Measurements from ENCODE around the gene RPL39. TPM values are rescaled to one million over a fixed set of nuclear protein-coding genes. Genes with fewer than 3 reads are reported as not detected.

The RPL39 gene
- polyA plus RNA-seq, 3 donors, result 1,908 to 2,198 (median 1,931) TPM

GRCh38 chrX:119802546-119802945, 11.1 kb upstream of the RPL39 start:
- peaks cover 0 to 18% (median 7%) of the 10 kb centered on the region in 7 donors for H3K9me3 Mint-ChIP-seq
- H3K4me3 Mint-ChIP-seq, result no peak overlapping the region
- H3K27me3 ChIP-seq (ENCODE audit: control insufficient read depth in 2 of 2, insufficient read depth in 2 of 2, low read length in 2 of 2), result no peaks in the 10 kb centered on the region
- H3K4me1 Mint-ChIP-seq, result no peaks in the 10 kb centered on the region
- no peak overlapping the region for H3K4me3 ChIP-seq (replicated peaks in 1 of 3; ENCODE audit: low read depth in 2 of 3, low read length in 3 of 3)
- H3K27ac ChIP-seq (ENCODE audit: low read depth in 1 of 2, low read length in 2 of 2), result no peak overlapping the region
- WGBS (ENCODE audit: insufficient coverage), result no CpG with 5 or more reads among the region's 8 CpGs
- no peaks in the 10 kb centered on the region for H3K79me2 ChIP-seq (ENCODE audit: insufficient read depth, low read length)
- H3K36me3 Mint-ChIP-seq, result no peaks in the 10 kb centered on the region
- no peak for DNase-seq
- intact Hi-C loops (cut with micrococcal nuclease), result no loop called here
- H3K27ac Mint-ChIP-seq, result no peak overlapping the region
- H2AFZ ChIP-seq (ENCODE audit: insufficient read depth, low read depth, low read length, poor library complexity, severe bottlenecking), result no peak overlapping the region
- H3K4me2 ChIP-seq (replicated peaks; ENCODE audit: extremely low read depth, low read length, poor library complexity, severe bottlenecking), result no peak overlapping the region
- no peaks in the 10 kb centered on the region for H3K36me3 ChIP-seq (replicated peaks in 1 of 2; ENCODE audit: control insufficient read depth in 1 of 2, insufficient read depth in 2 of 2, low read length in 2 of 2)
- H3K9ac ChIP-seq (ENCODE audit: insufficient read depth, low read length, poor library complexity, severe bottlenecking), result no peak overlapping the region
- peaks cover 0 to 10% (median 2%) of the 10 kb centered on the region in 3 donors for H3K27me3 Mint-ChIP-seq (ENCODE audit: low read depth in 3 of 3)
- H3K9me3 ChIP-seq (replicated peaks in 1 of 2; ENCODE audit: control insufficient read depth in 1 of 2, insufficient read depth in 1 of 2, low read length in 2 of 2), result no peaks in the 10 kb centered on the region
- H4K20me1 ChIP-seq (ENCODE audit: insufficient read depth, low read length), result no peaks in the 10 kb centered on the region
- no peak for TF ChIP-seq CTCF (IDR thresholded peaks at IDR 0.05)
- no peaks in the 10 kb centered on the region for H3K4me1 ChIP-seq (ENCODE audit: control insufficient read depth in 1 of 2, insufficient read depth in 2 of 2, low read length in 2 of 2)

GRCh38 chrX:119801253-119802221, 10.1 kb upstream of the RPL39 start:
- H3K27me3 Mint-ChIP-seq (ENCODE audit: low read depth in 3 of 3), result peaks cover 0 to 10% (median 2%) of the 10 kb centered on the region in 3 donors
- WGBS (ENCODE audit: insufficient coverage), result 100% methylated on average over 2 of the region's 2 CpGs

More at GRCh38 chrX:119801253-119802221, 10.1 kb upstream of the RPL39 start:
- Histone ChIP-seq H3K27me3 (ENCODE audit: control insufficient read depth in 2 of 2, insufficient read depth in 2 of 2, low read length in 2 of 2) (no peaks in the 10 kb centered on the region), H3K27ac (ENCODE audit: low read depth in 1 of 2, low read length in 2 of 2) (no peak overlapping the region), H3K36me3 (replicated peaks in 1 of 2; ENCODE audit: control insufficient read depth in 1 of 2, insufficient read depth in 2 of 2, low read length in 2 of 2) (no peaks in the 10 kb centered on the region), H3K4me2 (replicated peaks; ENCODE audit: extremely low read depth, low read length, poor library complexity, severe bottlenecking) (no peak overlapping the region), H3K4me3 (replicated peaks in 1 of 3; ENCODE audit: low read depth in 2 of 3, low read length in 3 of 3) (no peak overlapping the region), H4K20me1 (ENCODE audit: insufficient read depth, low read length) (no peaks in the 10 kb centered on the region), H3K9ac (ENCODE audit: insufficient read depth, low read length, poor library complexity, severe bottlenecking) (no peak overlapping the region), H3K4me1 (ENCODE audit: control insufficient read depth in 1 of 2, insufficient read depth in 2 of 2, low read length in 2 of 2) (no peaks in the 10 kb centered on the region), H2AFZ (ENCODE audit: insufficient read depth, low read depth, low read length, poor library complexity, severe bottlenecking) (no peak overlapping the region), H3K9me3 (replicated peaks in 1 of 2; ENCODE audit: control insufficient read depth in 1 of 2, insufficient read depth in 1 of 2, low read length in 2 of 2) (no peaks in the 10 kb centered on the region), H3K79me2 (ENCODE audit: insufficient read depth, low read length) (no peaks in the 10 kb centered on the region)
- Mint-ChIP-seq H3K4me1 (no peaks in the 10 kb centered on the region), H3K36me3 (no peaks in the 10 kb centered on the region), H3K9me3 (peaks cover 0 to 18% (median 7%) of the 10 kb centered on the region in 7 donors), H3K4me3 (no peak overlapping the region), H3K27ac (no peak overlapping the region)
- intact Hi-C loops (cut with micrococcal nuclease), result no loop called here
- TF ChIP-seq CTCF (IDR thresholded peaks at IDR 0.05), result no peak
- DNase-seq, result no peak
